ENCODE measurements around the gene RPL31.
"Not testable (repeated sequence)": the region's sequence is repeated elsewhere in the genome, so short reads cannot be mapped to it uniquely, and the experiment has no call there.

RPL31 gene

GRCh38 chr2:101026253-101026701 lies 24.2 kb downstream of the RPL31 start:
- no peak for DNase-seq (ENCODE audit: low read depth, low spot score)

GRCh38 chr2:101026923-101027469 lies 24.9 kb downstream of the RPL31 start:
- no peak for DNase-seq (ENCODE audit: low read depth, low spot score)

- DNase-seq (ENCODE audit: low read depth, low spot score), result no peak
Observed at GRCh38 chr2:101027852-101028251, 25.8 kb downstream of the RPL31 start.

- DNase-seq (ENCODE audit: low read depth, low spot score), result no peak
Observed at GRCh38 chr2:101030866-101031554, 28.9 kb downstream of the RPL31 start.

- no peak for DNase-seq (ENCODE audit: low read depth, low spot score)
Observed at GRCh38 chr2:101032084-101032776, 30.1 kb downstream of the RPL31 start.

- DNase-seq (ENCODE audit: low read depth, low spot score), result no peak
Observed at GRCh38 chr2:101036562-101036961, 34.5 kb downstream of the RPL31 start.

GRCh38 chr2:101037161-101037755 lies 35.2 kb downstream of the RPL31 start:
- DNase-seq (ENCODE audit: low read depth, low spot score), result no peak

- no peak for DNase-seq (ENCODE audit: low read depth, low spot score)
Observed at GRCh38 chr2:101038455-101039255, 36.6 kb downstream of the RPL31 start.

- no peak for DNase-seq (ENCODE audit: low read depth, low spot score)
Observed at GRCh38 chr2:101040072-101040471, 38.0 kb downstream of the RPL31 start.

- DNase-seq (ENCODE audit: low read depth, low spot score), result no peak
Observed at GRCh38 chr2:101040761-101041160, 38.7 kb downstream of the RPL31 start.

GRCh38 chr2:101041413-101041812 lies 39.3 kb downstream of the RPL31 start:
- DNase-seq (ENCODE audit: low read depth, low spot score), result no peak

GRCh38 chr2:101045330-101045729 lies 43.2 kb downstream of the RPL31 start:
- DNase-seq (ENCODE audit: low read depth, low spot score), result no peak

GRCh38 chr2:101047075-101047766 lies 45.1 kb downstream of the RPL31 start:
- no peak for DNase-seq (ENCODE audit: low read depth, low spot score)

GRCh38 chr2:101047774-101048173 lies 45.7 kb downstream of the RPL31 start:
- no peak for DNase-seq (ENCODE audit: low read depth, low spot score)

GRCh38 chr2:101048756-101049155 lies 46.7 kb downstream of the RPL31 start:
- DNase-seq (ENCODE audit: low read depth, low spot score), result no peak

- DNase-seq (ENCODE audit: low read depth, low spot score), result not testable (repeated sequence)
Observed at GRCh38 chr2:101050886-101051285, 48.8 kb downstream of the RPL31 start.

- DNase-seq (ENCODE audit: low read depth, low spot score), result no peak
Observed at GRCh38 chr2:101052147-101052546, 50.1 kb downstream of the RPL31 start.

- no peak for DNase-seq (ENCODE audit: low read depth, low spot score)
Observed at GRCh38 chr2:101053117-101053516, 51.0 kb downstream of the RPL31 start.

Measured in activated CD4-positive, CD25-positive, alpha-beta regulatory T cell treated with anti-CD3 and anti-CD28 coated beads, Interleukin-2, amount 50 U/mL, for 16 hours (primary cell).